Ishikawa (cell line): ENCODE measurements around the gene CUTA.

Experiments
- CEBPB ChIP-seq: IDR thresholded peaks from 2 replicates; pipeline ENCODE4 v1.6.1; 2012
- CREB1 ChIP-seq: IDR thresholded peaks from 2 replicates; pipeline ENCODE4 v1.6.1; 2012; ENCODE audit warnings: low read depth
- EGR1 ChIP-seq: IDR thresholded peaks from 2 replicates; pipeline ENCODE4 v1.6.1; 2012
- EP300 ChIP-seq: IDR thresholded peaks from 2 replicates; pipeline ENCODE4 v1.6.1; 2012; ENCODE audit warnings: borderline replicate concordance
- FOXM1 ChIP-seq: IDR thresholded peaks from 2 replicates; pipeline ENCODE4 v1.6.1; 2012; ENCODE audit warnings: low read depth, borderline replicate concordance
- NFIC ChIP-seq: IDR thresholded peaks from 2 replicates; pipeline ENCODE4 v1.6.1; 2012
- RAD21 ChIP-seq: IDR thresholded peaks from 2 replicates; pipeline ENCODE4 v1.6.1; 2012; ENCODE audit warnings: low read depth
- REST ChIP-seq: IDR thresholded peaks from 2 replicates; pipeline ENCODE4 v1.6.1; 2012; ENCODE audit warnings: low read depth, mild to moderate bottlenecking
- TAF1 ChIP-seq: IDR thresholded peaks from 2 replicates; pipeline ENCODE4 v1.6.1; 2012; ENCODE audit warnings: low read depth, mild to moderate bottlenecking
- TCF12 ChIP-seq: IDR thresholded peaks from 2 replicates; pipeline ENCODE4 v1.6.1; 2012; ENCODE audit warnings: low read depth
- TEAD4 ChIP-seq: IDR thresholded peaks from 2 replicates; pipeline ENCODE4 v1.6.1; 2012
- YY1 ChIP-seq: IDR thresholded peaks from 2 replicates; pipeline ENCODE4 v1.6.1; 2012; ENCODE audit warnings: low read depth
- ZBTB7A ChIP-seq: IDR thresholded peaks from 2 replicates; pipeline ENCODE4 v1.6.1; 2012; ENCODE audit warnings: low read depth
- TF ChIP-seq, protein P1 (sequence below): IDR thresholded peaks from 2 replicates; pipeline ENCODE4 v1.6.1; 2012
- TF ChIP-seq, protein P2 (sequence below): IDR thresholded peaks from 2 replicates; pipeline ENCODE4 v1.6.1; 2012

The CUTA gene

GRCh38 chr6:33413241-33414120 is 4.4 kb downstream of the CUTA start:
- TF ChIP-seq EP300 (no peak), TCF12 (no peak), CREB1 (no peak), EGR1 (no peak), FOXM1 (no peak), RAD21 (no peak), TEAD4 (no peak), TAF1 (no peak)
- TF ChIP-seq, protein P1, sequence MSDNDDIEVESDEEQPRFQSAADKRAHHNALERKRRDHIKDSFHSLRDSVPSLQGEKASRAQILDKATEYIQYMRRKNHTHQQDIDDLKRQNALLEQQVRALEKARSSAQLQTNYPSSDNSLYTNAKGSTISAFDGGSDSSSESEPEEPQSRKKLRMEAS = no peak

DNA sequence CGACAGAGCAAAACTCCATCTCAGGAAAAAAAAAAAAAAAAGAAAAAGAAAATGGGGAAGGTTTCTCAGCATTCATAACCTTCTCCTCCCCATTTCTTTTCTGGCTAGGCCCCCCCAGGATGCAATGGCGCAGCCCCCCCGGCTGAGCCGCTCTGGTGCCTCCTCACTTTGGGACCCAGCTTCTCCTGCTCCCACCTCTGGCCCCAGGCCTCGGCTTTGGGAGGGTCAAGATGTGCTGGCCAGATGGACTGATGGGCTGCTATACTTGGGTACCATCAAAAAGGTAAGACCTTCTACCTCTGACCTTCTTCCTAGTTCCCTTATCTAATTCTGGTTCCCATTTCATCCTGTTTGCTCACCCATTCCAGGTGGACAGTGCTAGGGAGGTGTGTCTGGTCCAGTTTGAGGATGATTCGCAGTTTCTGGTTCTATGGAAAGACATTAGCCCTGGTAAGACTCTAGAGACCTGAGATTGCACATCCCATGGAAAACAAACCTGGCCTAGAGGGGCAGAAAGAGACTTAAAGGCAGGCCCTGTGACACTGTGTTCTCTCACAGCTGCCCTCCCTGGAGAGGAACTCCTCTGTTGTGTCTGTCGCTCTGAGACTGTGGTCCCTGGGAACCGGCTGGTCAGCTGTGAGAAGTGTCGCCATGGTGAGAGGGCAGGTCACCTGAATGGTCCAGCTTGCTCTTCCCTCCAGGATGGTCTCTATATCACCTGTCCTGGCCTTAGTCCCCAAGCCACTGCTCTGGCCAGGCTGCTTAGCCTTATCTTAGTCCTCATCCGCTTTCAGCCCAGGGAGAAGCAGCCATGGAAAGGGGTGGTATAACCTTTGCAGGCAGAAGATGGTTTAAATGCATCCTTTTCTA is 5.5 kb downstream of the CUTA start:
- TF ChIP-seq, protein P2, sequence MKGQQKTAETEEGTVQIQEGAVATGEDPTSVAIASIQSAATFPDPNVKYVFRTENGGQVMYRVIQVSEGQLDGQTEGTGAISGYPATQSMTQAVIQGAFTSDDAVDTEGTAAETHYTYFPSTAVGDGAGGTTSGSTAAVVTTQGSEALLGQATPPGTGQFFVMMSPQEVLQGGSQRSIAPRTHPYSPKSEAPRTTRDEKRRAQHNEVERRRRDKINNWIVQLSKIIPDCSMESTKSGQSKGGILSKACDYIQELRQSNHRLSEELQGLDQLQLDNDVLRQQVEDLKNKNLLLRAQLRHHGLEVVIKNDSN = no peak
- TF ChIP-seq RAD21 = no peak
- TF ChIP-seq REST = no peak
- TF ChIP-seq EP300 = no peak
- TF ChIP-seq TEAD4 = no peak
- TF ChIP-seq EGR1 = no peak
- TF ChIP-seq ZBTB7A = no peak
- no peak for TF ChIP-seq CREB1
- TF ChIP-seq TCF12 = no peak
- no peak for TF ChIP-seq TAF1

DNA sequence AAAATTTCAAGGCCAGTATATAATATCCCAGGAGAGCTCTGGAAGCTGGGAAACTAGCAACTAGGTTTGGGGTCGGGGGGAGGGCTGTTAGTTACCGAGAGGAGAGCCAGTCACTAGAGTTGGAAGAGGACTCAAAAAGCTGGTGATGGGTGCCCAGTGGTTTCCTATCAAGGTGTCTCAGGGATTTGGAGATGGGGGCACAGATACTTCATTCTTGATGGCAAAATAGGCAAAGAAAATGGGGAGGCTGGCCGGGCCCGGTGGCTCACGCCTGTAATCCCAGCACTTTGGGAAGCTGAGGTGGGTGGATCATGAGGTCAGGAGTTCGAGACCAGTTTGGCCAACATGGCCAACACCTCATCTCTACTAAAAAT is 6.3 kb downstream of the CUTA start:
- TF ChIP-seq RAD21 (no peak), YY1 (no peak), TAF1 (no peak), REST (no peak), EP300 (no peak), NFIC (no peak), TEAD4 (no peak), CREB1 (no peak), FOXM1 (no peak), EGR1 (no peak), TCF12 (no peak), CEBPB (no peak), ZBTB7A (no peak)
- TF ChIP-seq, protein P2 = no peak
- TF ChIP-seq, protein P1 = no peak

GRCh38 chr6:33410711-33411631 is 6.9 kb downstream of the CUTA start, which contains the start of gene PHF1:
PHF1 (plus strand) TSS chr6:33411014; CDS start chr6:33412264, 1,250 bp downstream.
- no peak for TF ChIP-seq REST
- peak; percentile 97 for TF ChIP-seq ZBTB7A
- peak; percentile 6; the same call in 1 of the 2 replicates for TF ChIP-seq TAF1
- no peak for TF ChIP-seq TCF12
- no peak for TF ChIP-seq EGR1
